PC-9 (cell line): ENCODE measurements around the gene NATD1. TPM values are rescaled to one million over a fixed set of nuclear protein-coding genes. Genes with fewer than 3 reads are reported as not detected.
A peak's percentile ranks its signal among the peaks of the same experiment; 100 is the strongest.

Experiments
- BruUV-seq: library from RNA; stranded (reverse); fragments of 400-500 nt; replicated peaks from 2 replicates; lab custom pipeline; 2021; lab: Mats Ljungman, UMichigan
- CTCF ChIA-PET: fragments of 300-600 bp; sonication (Branson Sonifier 250); formaldehyde crosslinking; loops from one replicate; lab custom pipeline; 2022; ENCODE audit warnings: antibody characterized with exemption; lab: Charles Lee
- POLR2A ChIA-PET: fragments of 300-600 bp; sonication (Branson Sonifier 250); formaldehyde crosslinking; loops from one replicate; lab custom pipeline; 2022; ENCODE audit warnings: antibody characterized with exemption; ENCODE audit not compliant: unreplicated experiment; lab: Charles Lee
- DNase-seq, 2 experiments: peaks; one replicate each; pipeline versions ENCODE4 v3.0.0 to v3.0.0-alpha.2; 2015 to 2022; ENCODE audit warnings: mixed read lengths in 1 of 2
- H2AFZ ChIP-seq: fragments of 200-600 bp; sonication (generic); 2 replicates; pipeline ENCODE4 v1.8.1; 2017; ENCODE audit warnings: antibody characterized with exemption
- H3F3A ChIP-seq: fragments of 200-600 bp; sonication (generic); 2 replicates; pipeline ENCODE4 v1.8.1; 2017; ENCODE audit warnings: antibody characterized with exemption, mild to moderate bottlenecking, low read depth; ENCODE audit not compliant: insufficient read depth
- H3K27ac ChIP-seq: fragments of 200-600 bp; sonication (generic); 2 replicates; pipeline ENCODE4 v1.6.1; 2016; ENCODE audit warnings: mixed run types
- H3K27me3 ChIP-seq: fragments of 200-600 bp; sonication (generic); 2 replicates; pipeline ENCODE4 v1.6.1; 2016; ENCODE audit warnings: low read depth, mixed run types; ENCODE audit not compliant: insufficient read depth
- H3K36me3 ChIP-seq: fragments of 200-600 bp; sonication (generic); 2 replicates; pipeline ENCODE4 v1.6.1; 2016; ENCODE audit warnings: low read depth, mixed run types
- H3K4me1 ChIP-seq: fragments of 200-600 bp; sonication (generic); replicated peaks from 2 replicates; pipeline ENCODE4 v1.6.1; 2016; ENCODE audit warnings: mixed run types; ENCODE audit not compliant: insufficient read depth
- H3K4me2 ChIP-seq: fragments of 200-600 bp; sonication (generic); 2 replicates; pipeline ENCODE4 v1.6.1; 2017; ENCODE audit warnings: mixed run types
- H3K4me3 ChIP-seq: fragments of 200-600 bp; sonication (generic); 2 replicates; pipeline ENCODE4 v1.6.1; 2016; ENCODE audit warnings: mixed run types
- H3K79me2 ChIP-seq: fragments of 200-600 bp; sonication (generic); 2 replicates; pipeline ENCODE4 v1.6.1; 2017; ENCODE audit warnings: low read depth, mixed run types
- H3K9me2 ChIP-seq: fragments of 200-600 bp; sonication (generic); 2 replicates; pipeline ENCODE4 v1.8.1; 2017; ENCODE audit warnings: mild to moderate bottlenecking; ENCODE audit not compliant: insufficient read depth
- H3K9me3 ChIP-seq: fragments of 200-600 bp; sonication (generic); 2 replicates; pipeline ENCODE4 v1.8.1; 2016; ENCODE audit warnings: low read depth; ENCODE audit not compliant: insufficient read depth
- H4K20me1 ChIP-seq: fragments of 200-600 bp; sonication (generic); 2 replicates; pipeline ENCODE4 v1.8.1; 2017; ENCODE audit not compliant: insufficient read depth
- EZH2 ChIP-seq: fragments of 200-600 bp; sonication (generic); IDR thresholded peaks from 2 replicates; pipeline ENCODE4 v1.8.0; 2017; ENCODE audit warnings: antibody characterized with exemption, low read depth
- intact Hi-C: fragments of 100-400 bp; cut with micrococcal nuclease; formaldehyde crosslinking; loops from one replicate; pipeline ENCODE4 v1.10.0; 2022; ENCODE audit not compliant: unreplicated experiment
- total RNA-seq: library from RNA; stranded (reverse); gene quantifications from 2 replicates; pipeline ENCODE4 v1.2.3, GENCODE V29; 2021
- TF ChIP-seq, protein P1 (sequence below): fragments of 200-600 bp; sonication (generic); conservative IDR thresholded peaks from 2 replicates; pipeline ENCODE4 v1.6.1; 2017; ENCODE audit warnings: mixed run types, antibody characterized with exemption, mild to moderate bottlenecking, moderate library complexity

Gene NATD1
- total RNA-seq, 1 experiment from 2014 or later = 5.4 TPM

DNA sequence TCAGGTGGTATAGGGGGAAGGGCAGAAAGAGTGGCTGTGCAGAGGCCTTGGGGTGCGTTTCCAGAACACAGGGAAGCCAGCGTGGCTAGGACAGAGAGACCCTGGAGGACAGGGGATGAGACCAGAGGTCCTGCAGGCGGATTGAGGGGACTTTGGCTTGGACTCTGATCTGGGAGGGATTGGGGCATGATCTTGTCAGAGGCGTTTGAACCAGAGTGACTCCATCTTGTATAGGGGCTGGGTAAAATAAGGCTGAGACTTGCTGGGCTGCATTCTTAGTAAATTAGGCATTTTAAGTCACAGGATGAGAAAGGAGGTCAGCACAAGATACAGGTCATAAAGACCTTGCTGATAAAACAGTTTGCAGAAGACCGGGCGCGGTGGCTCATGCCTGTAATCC lies 5.4 kb upstream of the NATD1 start:
- Histone ChIP-seq H4K20me1 (no peaks in the 10 kb centered on the region), H3K4me1 (peaks cover 18% of the 10 kb centered on the region), H3K4me2 (no peak overlapping the region), H3K4me3 (no peak overlapping the region), H3K9me3 (no peaks in the 10 kb centered on the region), H3K79me2 (no peaks in the 10 kb centered on the region), H3F3A (peaks cover 15% of the 10 kb centered on the region; the same call in 1 of the 2 replicates), H3K27me3 (no peaks in the 10 kb centered on the region), H3K9me2 (no peaks in the 10 kb centered on the region), H3K36me3 (no peaks in the 10 kb centered on the region), H2AFZ (no peak overlapping the region), H3K27ac (no peak overlapping the region)
- BruUV-seq = no TSS peak
- ChIA-PET POLR2A (no interaction called here), CTCF (no interaction called here)
- intact Hi-C loops = no loop called here
- TF ChIP-seq, protein P1, sequence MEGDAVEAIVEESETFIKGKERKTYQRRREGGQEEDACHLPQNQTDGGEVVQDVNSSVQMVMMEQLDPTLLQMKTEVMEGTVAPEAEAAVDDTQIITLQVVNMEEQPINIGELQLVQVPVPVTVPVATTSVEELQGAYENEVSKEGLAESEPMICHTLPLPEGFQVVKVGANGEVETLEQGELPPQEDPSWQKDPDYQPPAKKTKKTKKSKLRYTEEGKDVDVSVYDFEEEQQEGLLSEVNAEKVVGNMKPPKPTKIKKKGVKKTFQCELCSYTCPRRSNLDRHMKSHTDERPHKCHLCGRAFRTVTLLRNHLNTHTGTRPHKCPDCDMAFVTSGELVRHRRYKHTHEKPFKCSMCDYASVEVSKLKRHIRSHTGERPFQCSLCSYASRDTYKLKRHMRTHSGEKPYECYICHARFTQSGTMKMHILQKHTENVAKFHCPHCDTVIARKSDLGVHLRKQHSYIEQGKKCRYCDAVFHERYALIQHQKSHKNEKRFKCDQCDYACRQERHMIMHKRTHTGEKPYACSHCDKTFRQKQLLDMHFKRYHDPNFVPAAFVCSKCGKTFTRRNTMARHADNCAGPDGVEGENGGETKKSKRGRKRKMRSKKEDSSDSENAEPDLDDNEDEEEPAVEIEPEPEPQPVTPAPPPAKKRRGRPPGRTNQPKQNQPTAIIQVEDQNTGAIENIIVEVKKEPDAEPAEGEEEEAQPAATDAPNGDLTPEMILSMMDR = no peak
- TF ChIP-seq EZH2 = no peak
- DNase-seq = no peak

- POLR2A ChIA-PET = no interaction called here
- DNase-seq = peak in 1 of 2 experiments; percentile 76
- Histone ChIP-seq H3F3A (peaks cover 15% of the 10 kb centered on the region; the same call in 1 of the 2 replicates), H3K4me2 (peak overlapping the region; percentile 87), H3K9me3 (no peaks in the 10 kb centered on the region), H3K9me2 (no peaks in the 10 kb centered on the region), H3K79me2 (no peaks in the 10 kb centered on the region), H3K4me3 (peak overlapping the region; percentile 78; the same call in 1 of the 2 replicates), H3K4me1 (peaks cover 20% of the 10 kb centered on the region), H4K20me1 (no peaks in the 10 kb centered on the region), H3K27me3 (0 out of 2 replicates have a peak, but pooled peaks cover 4% of the 10 kb centered on the region), H3K36me3 (no peaks in the 10 kb centered on the region), H3K27ac (no peak overlapping the region), H2AFZ (peak overlapping the region; percentile 73)
- TF ChIP-seq EZH2 = no peak
- TF ChIP-seq, protein P1 = no peak
- CTCF ChIA-PET = interaction anchor here (0.6 kb wide), 2 partner anchors 23 to 303 kb away, joined by 3 to 14 read pairs; no protein-coding TSS in a partner anchor
- no TSS peak for BruUV-seq
- intact Hi-C loops = loop anchor here (5.0 kb wide), 1 partner anchor 33 kb away; no protein-coding TSS in a partner anchor
Observed at GRCh38 chr17:21253646-21254441, 634 bp upstream of the NATD1 start.

DNA sequence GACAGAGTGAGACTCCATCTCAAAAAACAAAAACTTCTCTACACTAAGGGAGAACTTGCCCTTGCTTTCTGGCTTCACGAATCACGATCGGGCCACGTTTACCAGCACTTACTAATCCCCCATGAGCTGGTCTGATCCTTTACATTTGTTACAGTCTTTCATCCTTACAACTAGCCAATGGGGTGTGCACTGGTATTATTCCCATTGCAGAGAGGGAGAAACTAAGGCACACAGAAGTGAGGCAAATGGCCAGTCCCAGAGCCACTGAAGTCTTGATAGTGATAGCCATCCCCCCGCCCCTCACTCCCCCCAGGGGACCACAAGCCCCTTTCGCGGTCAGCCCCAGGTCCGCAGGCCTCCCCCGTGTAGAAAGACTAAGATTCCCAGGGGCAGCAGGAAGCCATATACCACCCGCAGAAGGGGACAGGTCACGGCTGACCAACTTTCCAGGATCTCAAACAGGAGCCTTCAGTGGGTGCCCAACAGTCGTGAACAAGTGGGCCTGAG lies 868 bp downstream of the NATD1 start:
- TF ChIP-seq, protein P1 = no peak
- no peak for TF ChIP-seq EZH2
- no peak for DNase-seq
- 0 out of 2 replicates have a peak, but pooled peaks cover 4% of the 10 kb centered on the region for H3K27me3 ChIP-seq
- H4K20me1 ChIP-seq = no peaks in the 10 kb centered on the region
- H3K4me1 ChIP-seq = peaks cover 20% of the 10 kb centered on the region
- H3K4me2 ChIP-seq = peak overlapping the region; percentile 70
- H3K9me2 ChIP-seq = no peaks in the 10 kb centered on the region
- BruUV-seq = no TSS peak
- H3K27ac ChIP-seq = no peak overlapping the region
- H2AFZ ChIP-seq = no peak overlapping the region
- H3K79me2 ChIP-seq = no peaks in the 10 kb centered on the region
- ChIA-PET POLR2A (interaction anchor here (0.6 kb wide), 1 partner anchor 192 kb away, joined by 3 read pairs; no protein-coding TSS in a partner anchor), CTCF (interaction anchor here (0.7 kb wide), 1 partner anchor 344 kb away, joined by 9 read pairs; no protein-coding TSS in a partner anchor)
- intact Hi-C loops = loop anchor here (5.0 kb wide), 1 partner anchor 35 kb away; no protein-coding TSS in a partner anchor
- no peaks in the 10 kb centered on the region for H3K36me3 ChIP-seq
- peak overlapping the region; percentile 49 for H3K4me3 ChIP-seq
- H3F3A ChIP-seq = peaks cover 10% of the 10 kb centered on the region; the same call in 1 of the 2 replicates
- no peaks in the 10 kb centered on the region for H3K9me3 ChIP-seq
